ENCODE results near the gene LRRN2.
"Not testable (repeated sequence)": the region's sequence is repeated elsewhere in the genome, so short reads cannot be mapped to it uniquely, and the experiment has no call there.

The LRRN2 gene

GRCh38 chr1:204685236-204686006 is at the start of gene LRRN2:
Gene LRRN2, minus strand, starts transcription at chr1:204685738. Its CDS starts 65,746 bp downstream, at chr1:204619992.
- no peak for DNase-seq (ENCODE audit: low read depth in 2 of 2)

- DNase-seq (ENCODE audit: low read depth in 2 of 2): no peak
Observed at GRCh38 chr1:204735042-204735441, 49.5 kb upstream of the LRRN2 start.

DNA sequence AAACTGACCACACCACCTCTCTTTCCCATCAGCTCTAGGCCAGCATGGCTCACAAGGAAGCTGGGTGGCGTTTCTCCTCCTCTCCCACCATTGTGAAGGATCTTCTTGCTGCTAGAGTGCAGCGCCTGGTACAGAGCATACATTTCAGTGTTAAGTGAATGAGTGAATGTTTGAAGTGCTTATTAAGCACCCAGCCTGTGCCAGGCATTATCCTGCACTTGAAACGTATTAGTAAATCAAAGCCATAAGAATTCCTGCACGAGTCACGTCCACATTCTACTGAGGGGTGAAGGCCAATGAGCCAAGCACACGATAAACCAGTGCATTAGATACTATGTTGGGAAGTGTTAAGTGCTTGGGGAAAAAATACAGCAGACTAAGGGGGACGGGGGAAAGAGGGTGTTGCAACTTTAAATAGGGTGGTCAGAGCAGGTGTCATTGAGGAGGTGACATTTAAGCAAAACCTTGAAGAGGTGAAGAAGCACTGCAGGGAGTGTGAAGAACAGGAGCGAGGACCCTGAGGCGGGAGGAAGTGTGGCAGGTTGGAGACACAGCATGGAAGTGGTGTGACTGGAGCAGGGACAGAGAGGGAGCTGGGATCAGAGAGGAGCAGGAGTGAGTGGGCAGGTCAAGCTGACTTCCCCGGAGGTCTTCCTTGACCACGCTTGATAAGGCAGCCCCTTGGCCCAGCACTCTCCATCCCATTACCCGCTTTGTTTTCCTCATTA is 48.5 kb upstream of the LRRN2 start:
- no peak for DNase-seq (ENCODE audit: low read depth in 2 of 2)

- DNase-seq (ENCODE audit: low read depth in 2 of 2): no peak
Observed at GRCh38 chr1:204733289-204733688, 47.8 kb upstream of the LRRN2 start.

GRCh38 chr1:204731985-204732575 is 46.5 kb upstream of the LRRN2 start:
- DNase-seq (ENCODE audit: low read depth in 2 of 2): no peak

- no peak for DNase-seq (ENCODE audit: low read depth in 2 of 2)
Observed at GRCh38 chr1:204731509-204731908, 46.0 kb upstream of the LRRN2 start.

- DNase-seq (ENCODE audit: low read depth in 2 of 2): no peak
Observed at GRCh38 chr1:204730826-204731459, 45.4 kb upstream of the LRRN2 start.

- no peak for DNase-seq (ENCODE audit: low read depth in 2 of 2)
Observed at GRCh38 chr1:204729516-204729915, 44.0 kb upstream of the LRRN2 start.

- DNase-seq (ENCODE audit: low read depth in 2 of 2): no peak
Observed at GRCh38 chr1:204728456-204728855, 42.9 kb upstream of the LRRN2 start.

GRCh38 chr1:204728045-204728444 is 42.5 kb upstream of the LRRN2 start:
- DNase-seq (ENCODE audit: low read depth in 2 of 2): no peak

DNA sequence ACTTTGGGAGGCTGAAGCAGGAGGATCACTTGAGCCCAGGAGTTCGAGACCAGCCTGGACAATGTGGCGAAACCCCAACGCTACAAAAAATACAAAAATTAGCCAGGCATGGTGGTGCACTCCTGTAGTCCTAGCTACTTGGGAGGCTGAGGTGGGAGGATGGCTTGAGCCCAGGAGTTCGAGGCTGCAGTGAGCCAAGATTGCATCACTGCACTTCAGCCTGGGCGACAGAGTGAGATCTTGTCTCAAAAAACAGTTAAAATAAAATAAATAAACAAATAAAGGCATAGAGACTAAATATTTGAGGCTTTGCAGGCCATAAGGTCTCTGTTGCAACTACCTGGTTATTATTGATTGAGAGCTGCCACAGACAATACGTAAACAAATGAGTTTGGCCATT is 41.9 kb upstream of the LRRN2 start:
- not testable (repeated sequence) for DNase-seq (ENCODE audit: low read depth in 2 of 2)

DNA sequence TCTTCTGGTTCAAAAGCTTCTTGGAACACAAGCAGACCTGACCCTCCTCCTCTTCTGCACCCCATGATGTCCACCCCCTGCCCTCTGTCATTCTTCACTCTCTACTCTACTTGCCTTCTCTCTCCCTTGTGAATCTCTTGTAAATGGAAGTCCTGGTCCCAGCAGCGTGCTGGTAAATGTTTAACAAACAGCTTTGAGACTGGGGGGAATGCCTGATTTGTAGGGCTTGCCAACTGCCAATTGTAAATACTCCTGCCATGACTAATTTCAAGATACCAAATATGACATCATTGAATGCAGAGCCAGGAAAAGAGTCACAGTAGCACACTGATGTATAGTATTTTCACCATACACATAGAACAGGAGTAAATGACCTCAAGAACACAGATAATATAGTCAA is 40.9 kb upstream of the LRRN2 start:
- DNase-seq (ENCODE audit: low read depth in 2 of 2): no peak

DNA sequence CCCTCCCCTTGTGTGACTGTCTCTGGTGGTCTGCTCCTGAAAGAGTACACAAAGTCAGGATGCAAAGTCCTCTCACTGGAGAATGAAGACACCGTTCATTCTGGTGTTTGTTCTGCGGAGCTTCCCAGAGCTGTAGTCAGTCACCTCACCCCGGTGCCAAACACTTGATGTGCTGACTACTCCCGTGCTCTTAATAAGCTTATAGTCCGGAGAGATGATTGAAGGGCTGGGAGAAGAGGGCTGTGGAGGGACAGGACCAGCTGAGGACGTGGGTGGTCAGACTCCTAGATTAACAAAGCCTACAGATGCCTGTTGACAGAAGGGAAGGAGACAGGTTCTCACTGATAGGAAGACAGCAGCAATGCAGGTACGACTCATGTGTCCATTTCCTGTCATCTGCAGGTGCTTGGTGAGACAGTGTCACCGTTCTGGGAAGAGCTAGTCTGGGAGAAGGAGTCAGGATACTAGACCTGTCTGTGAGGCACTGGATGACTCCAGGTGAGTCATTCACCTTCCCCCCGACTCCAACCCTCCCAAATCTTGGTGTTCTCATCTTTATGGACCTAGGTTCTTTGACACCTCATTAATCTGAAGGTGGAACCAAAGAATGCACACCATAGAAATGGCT is 40.4 kb upstream of the LRRN2 start:
- no peak for DNase-seq (ENCODE audit: low read depth in 2 of 2)

- no peak for DNase-seq (ENCODE audit: low read depth in 2 of 2)
Observed at GRCh38 chr1:204723131-204723787, 37.7 kb upstream of the LRRN2 start.

DNA sequence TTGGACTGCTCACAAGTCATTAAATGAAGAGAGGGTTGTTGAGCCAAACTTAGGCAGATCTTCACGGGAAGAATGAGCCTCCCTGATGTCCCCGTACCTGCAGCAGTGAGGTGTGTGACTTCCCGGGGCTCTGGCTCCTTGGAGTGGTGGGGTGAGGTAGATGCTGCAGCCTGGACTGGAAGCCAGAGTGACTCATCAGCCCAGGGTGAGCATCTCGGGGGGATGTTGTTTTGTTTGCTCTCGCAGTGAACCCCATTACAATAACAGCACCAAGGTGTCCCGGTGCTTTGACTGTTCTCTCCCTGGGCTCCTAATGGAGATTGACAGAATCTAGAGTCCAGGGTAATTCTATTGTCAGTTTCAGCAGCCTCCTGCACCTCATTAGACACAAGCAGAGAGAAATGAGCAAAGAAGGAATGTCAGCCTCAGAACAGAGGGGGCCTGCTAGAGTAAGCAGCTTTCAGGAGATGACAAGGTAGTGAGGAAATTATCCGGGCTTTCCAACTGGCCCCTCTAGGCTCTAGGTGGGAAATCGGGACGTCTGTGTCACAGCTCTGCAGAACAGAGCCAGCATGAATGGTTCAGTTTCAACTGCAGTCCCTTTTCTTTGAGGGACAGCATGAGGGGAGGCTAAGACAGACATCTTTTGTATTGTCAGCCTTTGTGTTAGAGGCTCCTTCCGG is 36.0 kb upstream of the LRRN2 start:
- DNase-seq (ENCODE audit: low read depth in 2 of 2): no peak

DNA sequence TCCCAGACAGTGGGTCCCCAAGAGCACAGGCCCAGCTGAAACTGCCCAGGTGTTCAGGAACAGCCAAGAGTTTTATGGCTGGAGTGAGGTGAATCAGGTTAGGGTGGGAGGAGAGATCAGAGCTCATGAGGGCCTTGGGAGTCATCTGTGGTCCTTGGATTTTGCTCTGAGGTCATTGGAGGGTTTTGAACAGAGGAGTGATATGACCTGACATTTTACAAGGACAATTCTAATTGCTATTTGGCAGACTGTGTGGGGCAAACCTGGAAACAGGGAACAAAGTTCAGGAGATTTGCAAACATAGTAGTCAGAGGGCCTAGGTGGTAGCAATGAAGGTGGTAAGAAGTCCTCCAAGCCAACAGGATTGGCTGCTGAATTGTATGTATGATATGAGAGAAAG is 31.1 kb upstream of the LRRN2 start:
- no peak for DNase-seq (ENCODE audit: low read depth in 2 of 2)

GRCh38 chr1:204714861-204715511 is 29.4 kb upstream of the LRRN2 start:
- DNase-seq (ENCODE audit: low read depth in 2 of 2): no peak

DNA sequence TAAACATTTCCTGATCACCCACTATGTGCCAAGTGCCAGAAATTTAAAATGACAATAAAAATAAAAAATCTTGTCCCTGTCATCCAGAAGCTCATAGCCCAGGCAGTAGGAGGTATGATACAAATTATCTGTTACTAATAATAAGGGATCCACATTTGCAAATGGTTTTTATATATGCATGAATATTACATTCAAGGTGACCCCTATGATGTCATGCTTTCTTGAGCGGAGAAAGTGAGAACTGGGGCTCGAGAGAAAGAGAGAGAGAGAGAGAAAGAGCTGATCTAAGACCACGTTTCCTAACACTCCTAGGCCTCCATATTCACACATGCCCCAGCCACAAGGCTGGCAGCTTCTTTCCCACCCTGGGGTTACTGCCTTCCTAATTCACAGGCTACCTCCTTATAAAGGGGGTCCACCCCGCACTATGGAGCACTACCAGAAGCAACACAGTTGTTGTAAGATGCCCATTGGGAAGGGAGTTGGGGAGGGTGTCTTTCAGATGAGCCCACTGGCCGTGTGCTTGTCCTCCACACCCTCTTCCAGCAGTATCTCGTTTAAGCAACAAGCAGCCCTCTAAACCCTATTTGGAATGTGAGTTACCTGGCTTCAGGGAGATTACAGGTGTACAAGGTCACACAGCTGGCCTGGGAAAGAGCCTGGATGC is 28.8 kb upstream of the LRRN2 start:
- no peak for DNase-seq (ENCODE audit: low read depth in 2 of 2)

- no peak for DNase-seq (ENCODE audit: low read depth in 2 of 2)
Observed at GRCh38 chr1:204713541-204713940, 28.0 kb upstream of the LRRN2 start.

Measured in stimulated activated CD8-positive, alpha-beta memory T cell treated with anti-CD3 and anti-CD28 coated beads, Interleukin-7, amount 100 ng/mL, for 4 hours (primary cell).